Epithelial cell of umbilical artery (primary cell): ENCODE measurements around the gene SSR3. TPM values are rescaled to one million over a fixed set of nuclear protein-coding genes. Genes with fewer than 3 reads are reported as not detected.

Experiments
- total RNA-seq: library from RNA; depleted of rRNA; stranded (reverse); fragments of >200 nt; gene quantifications from 2 replicates; pipeline ENCODE4 v1.2.3, GENCODE V29; 2014

Gene SSR3
- total RNA-seq, result 224 and 398 TPM in 2 replicates

DNA sequence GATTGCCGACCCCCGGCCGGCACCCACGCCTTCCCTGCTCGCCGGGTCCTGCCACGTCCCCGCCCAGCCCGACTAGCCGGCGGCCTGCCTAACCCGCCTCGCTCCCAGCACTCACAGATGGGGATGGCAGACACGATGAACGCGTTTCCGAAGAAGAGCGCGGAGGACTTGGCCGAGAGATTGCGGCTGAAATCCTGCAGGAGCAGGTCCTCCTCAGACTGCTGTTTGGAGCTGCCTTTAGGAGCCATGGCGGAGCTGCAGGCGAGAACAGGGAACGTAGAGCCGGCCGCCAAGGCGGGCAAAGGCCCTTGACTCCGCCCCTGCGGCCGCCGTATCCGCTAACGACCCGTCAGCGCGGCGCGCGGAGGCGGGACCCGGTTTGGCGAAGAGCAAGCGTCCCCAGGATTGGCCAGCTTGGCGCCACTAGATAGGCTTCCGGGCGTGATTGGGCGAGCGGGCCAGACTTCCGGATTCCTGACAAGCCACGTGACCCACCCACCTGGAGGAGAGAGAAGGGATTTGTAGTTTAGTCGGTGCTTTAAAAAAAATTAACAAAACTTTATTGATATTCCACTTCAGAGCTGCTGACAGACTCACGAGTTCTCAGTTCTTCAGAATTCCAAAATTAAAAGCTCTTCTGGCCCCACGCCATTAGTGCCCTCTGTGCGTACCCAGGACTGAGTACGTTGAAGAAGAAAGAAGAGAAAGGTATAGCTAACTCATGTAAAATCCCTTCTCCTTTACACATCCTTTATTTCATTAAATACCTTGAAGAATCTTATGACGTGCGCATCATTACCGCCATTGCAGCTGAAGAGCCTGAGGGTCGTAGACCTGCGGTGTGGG lies at the start of gene SSR3:
Gene SSR3, minus strand, starts transcription at position 276 of the 846 bp plus-strand sequence. Its CDS starts 28 bp downstream, at position 248.

Other genes starting within 250 kb of the SSR3 start
- 18.2 and 28.1 TPM in 2 replicates for gene TIPARP, start 119.5 kb upstream of the SSR3 start, total RNA-seq